GM18907 (cell line): ENCODE data around the gene KRTAP5-8.
"Not testable (repeated sequence)": the region's sequence is repeated elsewhere in the genome, so short reads cannot be mapped to it uniquely, and the experiment has no call there.

Experiments used
- ATAC-seq: cut with Tn5 transposase; IDR thresholded peaks from one replicate; pipeline ENCODE4 v1.9.1; 2021; ENCODE audit warnings: mild to moderate bottlenecking, moderate library complexity; ENCODE audit not compliant: unreplicated experiment

KRTAP5-8 gene

GRCh38 chr11:71537977-71538665, at the start of gene KRTAP5-8:
Gene KRTAP5-8 (plus strand): TSS chr11:71538025. CDS start chr11:71538056, 31 bp downstream.
- ATAC-seq, result not testable (repeated sequence)

- no peak for ATAC-seq
Measured at GRCh38 chr11:71488681-71489270, 49.0 kb upstream of the KRTAP5-8 start.

GRCh38 chr11:71489311-71490043, 48.3 kb upstream of the KRTAP5-8 start:
- ATAC-seq, result no peak

DNA sequence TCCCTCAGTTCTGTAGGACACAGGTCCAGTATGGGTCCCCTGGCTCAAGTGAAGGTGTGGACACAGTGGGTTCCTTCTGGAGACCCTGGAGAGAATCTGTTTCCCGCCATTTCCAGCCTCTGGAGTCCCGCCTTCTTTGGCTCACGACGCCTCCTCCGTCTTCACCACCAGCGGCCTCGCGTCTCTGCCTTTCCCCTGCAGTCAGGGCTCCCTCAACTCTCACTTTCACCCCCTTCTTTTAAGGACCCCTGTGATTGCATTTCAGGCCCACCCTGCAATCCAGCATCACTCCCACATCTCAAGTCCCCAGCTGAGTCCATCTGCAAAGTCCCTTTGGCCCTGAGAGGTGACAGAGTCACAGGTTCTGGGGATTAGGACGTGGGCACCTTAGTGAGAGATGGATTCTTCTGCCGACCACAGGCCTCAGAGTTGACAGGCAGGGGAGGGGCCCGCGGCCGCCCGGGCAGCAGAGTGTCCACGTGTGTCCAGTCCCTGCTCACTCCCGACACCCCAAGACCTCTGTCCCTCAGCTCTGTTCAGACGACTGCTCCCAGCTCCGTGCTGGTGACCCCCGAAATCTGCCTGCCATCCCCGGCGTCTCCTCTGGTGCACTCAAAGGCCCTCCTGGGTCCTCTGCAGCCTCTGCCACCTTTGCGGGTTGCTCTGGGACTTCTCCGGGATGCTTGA, 47.6 kb upstream of the KRTAP5-8 start:
- ATAC-seq, result no peak

DNA sequence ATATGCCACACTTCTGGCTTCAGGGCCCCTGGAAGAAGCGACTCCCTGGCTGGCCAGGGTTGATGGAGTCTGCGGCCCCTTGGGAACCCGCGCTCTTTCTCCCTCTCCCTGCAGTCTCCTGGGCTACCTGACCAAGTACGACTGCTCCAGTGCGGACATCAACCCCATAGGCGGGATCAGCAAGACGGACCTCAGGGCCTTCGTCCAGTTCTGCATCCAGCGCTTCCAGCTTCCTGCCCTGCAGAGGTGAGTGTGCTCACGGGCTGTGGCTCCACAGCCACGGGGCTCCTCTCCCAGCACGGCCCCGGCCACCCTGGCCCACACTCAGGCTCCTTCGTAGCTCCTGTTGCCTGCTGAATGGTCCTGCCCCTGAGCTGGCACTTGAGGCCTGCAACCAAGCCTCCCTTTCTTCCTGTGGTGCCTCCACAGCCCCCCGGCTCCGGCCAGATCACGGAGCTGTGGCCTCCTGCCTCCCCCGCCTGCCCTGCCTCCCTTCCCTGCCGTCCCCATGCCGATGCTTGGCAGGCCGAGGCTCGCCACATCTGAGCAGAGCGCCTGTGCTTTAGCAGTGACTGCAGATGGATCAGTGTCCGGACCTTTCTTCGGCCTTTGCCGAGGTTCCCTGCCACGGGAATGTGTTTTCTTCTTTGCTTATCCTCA, 47.0 kb upstream of the KRTAP5-8 start:
- no peak for ATAC-seq

DNA sequence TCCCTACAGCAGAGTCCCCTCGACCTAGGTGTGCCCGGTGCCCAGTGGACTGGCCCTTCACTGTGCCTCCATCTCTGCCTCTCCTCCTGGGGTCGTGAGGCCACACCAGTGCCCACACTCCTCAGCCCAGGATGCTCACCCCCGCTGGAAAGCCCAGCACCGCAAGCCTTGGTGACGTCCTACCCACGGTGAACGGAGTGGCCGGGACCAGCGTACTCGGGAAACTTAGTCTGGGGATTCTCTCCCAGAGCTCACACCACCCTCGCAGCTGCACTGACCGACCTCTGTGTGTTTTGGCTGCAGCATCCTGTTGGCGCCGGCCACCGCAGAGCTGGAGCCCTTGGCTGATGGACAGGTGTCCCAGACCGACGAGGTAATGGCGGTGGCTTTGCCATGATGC, 46.3 kb upstream of the KRTAP5-8 start:
- ATAC-seq, result no peak

DNA sequence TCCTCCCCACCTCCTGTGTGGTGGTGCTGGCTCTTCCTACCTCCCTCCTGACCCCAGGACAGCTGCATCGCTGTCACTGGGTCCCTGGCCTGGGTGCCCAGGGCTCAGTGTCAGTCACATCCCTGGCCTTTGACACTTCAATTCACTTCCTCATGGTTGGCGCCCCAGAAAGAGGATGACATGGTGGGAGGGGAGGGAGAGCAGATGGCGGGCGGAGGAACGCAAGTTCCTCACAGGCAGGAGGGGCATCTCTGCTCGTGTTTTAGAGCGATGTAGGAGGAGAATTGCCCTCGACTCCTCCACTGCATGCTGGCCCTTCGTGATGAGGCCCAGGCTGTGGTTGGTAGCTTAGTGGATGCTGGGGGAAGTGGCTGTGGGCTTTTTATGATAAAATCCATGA, 45.9 kb upstream of the KRTAP5-8 start:
- ATAC-seq, result no peak

DNA sequence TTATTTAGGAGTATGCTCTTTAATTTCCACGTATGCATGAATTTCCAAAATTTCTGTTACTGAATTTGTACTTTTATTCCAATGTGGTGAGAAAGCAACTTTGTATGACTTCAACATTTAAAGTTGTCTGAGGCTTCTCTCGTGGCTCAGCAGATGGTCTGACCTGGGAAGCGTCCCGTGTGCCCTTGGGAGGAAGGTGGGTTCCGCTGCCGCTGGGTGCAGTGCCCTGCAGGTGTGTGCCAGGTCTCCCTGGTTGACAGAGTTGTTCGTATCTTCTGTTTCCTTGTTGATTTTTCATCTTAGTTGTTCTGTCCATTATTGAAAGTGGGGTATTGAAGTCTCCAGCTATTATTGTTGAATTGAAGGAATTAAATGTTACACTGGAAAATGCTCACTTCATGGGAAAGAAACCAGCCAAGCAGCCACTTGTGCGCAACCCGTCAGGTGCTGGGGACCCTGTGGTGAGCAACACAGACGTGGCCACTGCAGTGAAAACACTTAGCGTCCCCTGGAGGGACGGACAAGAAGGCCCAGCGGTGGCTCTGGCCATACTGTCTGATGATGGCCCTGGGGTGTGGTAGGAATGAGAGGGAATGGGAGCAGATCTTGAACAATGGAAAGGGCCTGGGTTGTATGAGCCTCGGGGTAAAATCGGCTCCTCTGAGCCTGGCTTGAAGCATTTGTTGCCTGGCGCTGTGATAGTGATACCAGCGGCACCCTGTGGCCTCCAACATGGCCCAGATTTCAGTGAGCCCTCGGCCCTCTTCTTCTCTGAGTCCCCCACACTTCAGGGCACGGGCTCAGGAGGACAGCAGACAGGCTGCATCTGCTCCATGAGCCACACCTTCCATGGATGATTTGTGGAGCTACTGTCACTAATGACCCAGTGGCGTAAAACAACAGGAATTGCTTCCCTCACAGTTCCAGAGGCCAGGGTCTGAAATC, 42.3 kb upstream of the KRTAP5-8 start:
- ATAC-seq, result no peak

- no peak for ATAC-seq
Measured at GRCh38 chr11:71496421-71496820, 41.4 kb upstream of the KRTAP5-8 start.

DNA sequence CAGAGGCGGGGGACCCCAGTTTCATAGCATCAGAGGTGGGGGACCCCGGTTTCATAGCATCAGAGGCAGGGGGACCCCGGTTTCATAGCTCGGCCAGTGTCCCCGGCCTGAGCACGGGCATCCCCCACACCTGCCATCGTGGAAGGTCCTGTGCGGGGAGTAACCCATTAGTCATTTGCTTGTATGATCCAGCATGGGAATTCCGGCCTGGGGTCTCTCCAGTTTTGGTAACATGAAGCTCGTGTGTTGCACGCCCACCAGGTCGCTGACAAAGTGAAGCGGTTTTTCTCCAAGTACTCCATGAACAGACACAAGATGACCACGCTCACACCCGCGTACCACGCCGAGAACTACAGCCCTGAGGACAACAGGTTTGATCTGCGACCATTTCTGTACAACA, 39.7 kb upstream of the KRTAP5-8 start:
- ATAC-seq, result no peak

DNA sequence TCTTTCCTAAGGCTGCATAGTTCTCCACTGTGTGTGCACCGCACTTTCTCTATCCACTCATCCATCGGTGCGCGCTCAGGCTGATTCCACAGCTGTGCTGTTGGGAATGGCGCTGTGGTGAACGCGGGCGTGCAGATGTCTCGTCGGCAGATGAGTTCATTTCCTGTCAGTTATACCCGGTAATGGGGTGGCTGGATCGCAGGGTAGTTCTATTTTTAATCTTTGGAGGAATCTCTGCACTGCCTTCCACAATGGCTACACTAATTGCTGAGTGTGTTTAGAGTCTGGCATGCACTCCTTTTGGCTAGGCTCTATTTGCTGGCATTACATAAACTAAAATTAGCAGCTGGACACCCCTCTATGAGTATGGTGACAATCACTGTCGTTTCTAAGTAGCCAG, 38.7 kb upstream of the KRTAP5-8 start:
- no peak for ATAC-seq

- ATAC-seq, result no peak
Measured at GRCh38 chr11:71499546-71499945, 38.3 kb upstream of the KRTAP5-8 start.

- no peak for ATAC-seq
Measured at GRCh38 chr11:71500601-71501021, 37.2 kb upstream of the KRTAP5-8 start.

GRCh38 chr11:71501071-71501985, 36.5 kb upstream of the KRTAP5-8 start:
- ATAC-seq, result no peak

DNA sequence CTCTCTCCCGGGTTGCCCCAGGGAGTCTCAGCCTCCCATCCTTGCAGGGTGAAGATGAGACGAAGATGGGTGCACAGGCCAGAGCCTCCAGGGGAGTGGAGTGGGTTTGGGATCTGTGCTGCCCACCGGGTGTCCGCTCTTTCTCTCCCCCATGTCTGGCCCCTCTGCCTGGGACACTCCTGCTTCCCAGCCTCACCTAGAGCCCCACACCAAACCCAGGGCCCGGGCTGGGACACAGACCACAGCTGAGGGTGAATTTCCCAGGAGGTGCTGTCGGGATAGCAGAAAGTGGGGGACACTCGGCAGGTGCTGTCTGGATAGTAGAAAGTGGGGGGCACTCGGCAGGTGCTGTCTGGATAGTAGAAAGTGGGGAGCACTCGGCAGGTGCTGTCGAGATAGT, 35.8 kb upstream of the KRTAP5-8 start:
- ATAC-seq, result no peak

- no peak for ATAC-seq
Measured at GRCh38 chr11:71502871-71503435, 34.9 kb upstream of the KRTAP5-8 start.

DNA sequence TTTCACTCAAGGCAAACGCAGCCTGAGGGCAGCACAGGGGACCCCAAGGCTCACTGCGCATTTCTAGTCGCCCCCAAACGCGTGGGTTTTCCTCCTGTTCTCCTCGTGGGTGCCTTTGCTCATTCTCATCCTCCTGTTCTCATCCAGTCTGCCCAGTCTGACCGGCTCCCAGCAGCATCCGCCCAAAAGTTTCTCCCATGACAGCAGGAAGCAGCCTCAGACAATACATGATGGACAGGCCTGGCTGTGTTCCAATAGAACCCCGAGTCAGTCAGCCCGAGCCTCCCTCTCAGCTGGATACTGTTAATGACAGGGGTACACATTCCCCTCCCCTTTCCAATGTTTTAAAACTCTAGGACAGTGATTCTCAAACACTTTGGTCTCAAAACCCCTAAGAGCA, 33.3 kb upstream of the KRTAP5-8 start:
- ATAC-seq, result no peak

GRCh38 chr11:71505001-71505400, 32.8 kb upstream of the KRTAP5-8 start:
- no peak for ATAC-seq
